Measurements from ENCODE around the gene ACSL4. TPM values are rescaled to one million over a fixed set of nuclear protein-coding genes. Genes with fewer than 3 reads are reported as not detected.

ACSL4 gene
- polyA plus RNA-seq, 1 donor from 2014 or later = 101 TPM

DNA sequence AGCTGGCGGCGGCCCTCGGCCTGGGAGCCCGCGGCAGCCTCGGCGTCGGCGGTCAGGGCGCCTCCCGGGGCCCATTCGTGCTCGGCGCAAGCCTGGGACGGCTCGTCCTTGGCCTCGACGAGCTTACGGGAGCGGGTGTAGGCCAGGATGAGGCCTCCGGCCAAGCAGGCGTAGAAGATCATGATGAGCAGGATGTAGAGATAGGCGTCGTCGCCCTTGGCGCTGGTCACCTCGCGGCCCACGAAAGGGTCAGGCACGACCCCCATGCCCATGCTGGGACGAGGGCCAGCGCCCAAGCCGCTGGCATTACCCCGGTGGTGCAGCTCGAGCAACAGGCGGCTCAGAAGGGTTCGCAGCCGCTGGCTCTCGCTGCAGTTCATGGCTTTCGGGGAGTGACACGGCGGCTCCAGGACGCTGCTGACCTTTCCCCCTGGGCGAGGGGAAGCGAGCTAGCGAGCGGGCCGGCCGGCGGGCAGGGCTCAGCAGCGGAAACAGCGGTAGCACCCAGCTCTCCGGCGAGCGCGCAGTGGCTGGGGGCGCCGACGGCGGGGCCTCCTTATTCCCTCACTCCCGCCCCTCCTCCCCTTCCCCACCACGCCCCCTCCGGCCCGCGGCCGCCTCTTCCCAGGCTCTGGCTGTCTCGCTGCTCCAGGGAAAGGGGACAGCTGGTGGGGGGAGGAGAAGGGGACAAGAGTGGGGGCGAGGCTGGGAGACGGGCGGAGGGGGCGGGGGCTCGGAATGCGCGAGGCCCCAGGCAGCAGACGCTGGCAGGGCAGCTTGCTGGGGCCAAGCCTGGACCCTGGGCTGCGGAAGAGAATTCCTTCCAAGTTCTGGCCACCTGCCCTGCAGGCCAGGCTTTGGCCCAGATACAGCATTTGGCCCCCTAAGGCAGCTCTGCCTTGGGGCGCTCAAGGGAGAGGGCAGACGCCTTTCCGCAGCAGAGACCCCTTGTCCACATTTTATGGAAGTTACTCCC is 108.1 kb downstream of the ACSL4 start, which contains the start of gene KCNE5:
TSS of gene KCNE5 (minus strand) at position 532 of the 976 bp plus-strand sequence. CDS start at position 380, 152 bp downstream.
- Histone ChIP-seq H2AFZ (ENCODE audit: low read depth, low read length) (no peak within 1 kb of the TSS), H3K79me2 (replicated peaks; ENCODE audit: insufficient read depth, low read length) (no peaks in the 10 kb centered on the region), H3K9me2 (ENCODE audit: insufficient read depth, low read length) (no peaks in the 10 kb centered on the region), H3F3A (ENCODE audit: insufficient read depth, low read length, poor library complexity, severe bottlenecking) (no peaks in the 10 kb centered on the region), H3K9ac (ENCODE audit: low read length) (no peak within 1 kb of the TSS), H3K36me3 (ENCODE audit: insufficient read depth, low read length) (no peaks in the 10 kb centered on the region), H4K20me1 (ENCODE audit: insufficient read depth) (no peaks in the 10 kb centered on the region), H3K27me3 (ENCODE audit: insufficient read depth, low read depth, low read length) (no peaks in the 10 kb centered on the region), H3K9me3 (ENCODE audit: low read length) (no peaks in the 10 kb centered on the region), H3K4me3 (ENCODE audit: low read length) (no peak within 1 kb of the TSS), H3K27ac (ENCODE audit: low read length) (no peak within 1 kb of the TSS), H3K4me2 (ENCODE audit: low read length) (no peak within 1 kb of the TSS)
- TF ChIP-seq SMC3 (conservative IDR thresholded peaks at IDR 0.05; ENCODE audit: poor library complexity) (no peak), EZH2 (IDR thresholded peaks at IDR 0.05; ENCODE audit: borderline replicate concordance, insufficient read depth, low read length, poor library complexity, severe bottlenecking) (no peak), MXI1 (conservative IDR thresholded peaks at IDR 0.05; ENCODE audit: poor library complexity, severe bottlenecking) (no peak), EP300 (conservative IDR thresholded peaks at IDR 0.05; ENCODE audit: poor library complexity, severe bottlenecking) (no peak), POLR2AphosphoS5 (IDR thresholded peaks at IDR 0.05) (no peak), TAF1 (IDR thresholded peaks at IDR 0.05; ENCODE audit: low read depth) (no peak), RAD21 (conservative IDR thresholded peaks at IDR 0.05) (no peak)
- TF ChIP-seq, protein P1, sequence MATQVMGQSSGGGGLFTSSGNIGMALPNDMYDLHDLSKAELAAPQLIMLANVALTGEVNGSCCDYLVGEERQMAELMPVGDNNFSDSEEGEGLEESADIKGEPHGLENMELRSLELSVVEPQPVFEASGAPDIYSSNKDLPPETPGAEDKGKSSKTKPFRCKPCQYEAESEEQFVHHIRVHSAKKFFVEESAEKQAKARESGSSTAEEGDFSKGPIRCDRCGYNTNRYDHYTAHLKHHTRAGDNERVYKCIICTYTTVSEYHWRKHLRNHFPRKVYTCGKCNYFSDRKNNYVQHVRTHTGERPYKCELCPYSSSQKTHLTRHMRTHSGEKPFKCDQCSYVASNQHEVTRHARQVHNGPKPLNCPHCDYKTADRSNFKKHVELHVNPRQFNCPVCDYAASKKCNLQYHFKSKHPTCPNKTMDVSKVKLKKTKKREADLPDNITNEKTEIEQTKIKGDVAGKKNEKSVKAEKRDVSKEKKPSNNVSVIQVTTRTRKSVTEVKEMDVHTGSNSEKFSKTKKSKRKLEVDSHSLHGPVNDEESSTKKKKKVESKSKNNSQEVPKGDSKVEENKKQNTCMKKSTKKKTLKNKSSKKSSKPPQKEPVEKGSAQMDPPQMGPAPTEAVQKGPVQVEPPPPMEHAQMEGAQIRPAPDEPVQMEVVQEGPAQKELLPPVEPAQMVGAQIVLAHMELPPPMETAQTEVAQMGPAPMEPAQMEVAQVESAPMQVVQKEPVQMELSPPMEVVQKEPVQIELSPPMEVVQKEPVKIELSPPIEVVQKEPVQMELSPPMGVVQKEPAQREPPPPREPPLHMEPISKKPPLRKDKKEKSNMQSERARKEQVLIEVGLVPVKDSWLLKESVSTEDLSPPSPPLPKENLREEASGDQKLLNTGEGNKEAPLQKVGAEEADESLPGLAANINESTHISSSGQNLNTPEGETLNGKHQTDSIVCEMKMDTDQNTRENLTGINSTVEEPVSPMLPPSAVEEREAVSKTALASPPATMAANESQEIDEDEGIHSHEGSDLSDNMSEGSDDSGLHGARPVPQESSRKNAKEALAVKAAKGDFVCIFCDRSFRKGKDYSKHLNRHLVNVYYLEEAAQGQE (IDR thresholded peaks at IDR 0.05; ENCODE audit: borderline replicate concordance) = no peak
- TF ChIP-seq, protein P2, sequence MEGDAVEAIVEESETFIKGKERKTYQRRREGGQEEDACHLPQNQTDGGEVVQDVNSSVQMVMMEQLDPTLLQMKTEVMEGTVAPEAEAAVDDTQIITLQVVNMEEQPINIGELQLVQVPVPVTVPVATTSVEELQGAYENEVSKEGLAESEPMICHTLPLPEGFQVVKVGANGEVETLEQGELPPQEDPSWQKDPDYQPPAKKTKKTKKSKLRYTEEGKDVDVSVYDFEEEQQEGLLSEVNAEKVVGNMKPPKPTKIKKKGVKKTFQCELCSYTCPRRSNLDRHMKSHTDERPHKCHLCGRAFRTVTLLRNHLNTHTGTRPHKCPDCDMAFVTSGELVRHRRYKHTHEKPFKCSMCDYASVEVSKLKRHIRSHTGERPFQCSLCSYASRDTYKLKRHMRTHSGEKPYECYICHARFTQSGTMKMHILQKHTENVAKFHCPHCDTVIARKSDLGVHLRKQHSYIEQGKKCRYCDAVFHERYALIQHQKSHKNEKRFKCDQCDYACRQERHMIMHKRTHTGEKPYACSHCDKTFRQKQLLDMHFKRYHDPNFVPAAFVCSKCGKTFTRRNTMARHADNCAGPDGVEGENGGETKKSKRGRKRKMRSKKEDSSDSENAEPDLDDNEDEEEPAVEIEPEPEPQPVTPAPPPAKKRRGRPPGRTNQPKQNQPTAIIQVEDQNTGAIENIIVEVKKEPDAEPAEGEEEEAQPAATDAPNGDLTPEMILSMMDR (IDR thresholded peaks at IDR 0.05; ENCODE audit: poor library complexity, severe bottlenecking) = no peak

DNA sequence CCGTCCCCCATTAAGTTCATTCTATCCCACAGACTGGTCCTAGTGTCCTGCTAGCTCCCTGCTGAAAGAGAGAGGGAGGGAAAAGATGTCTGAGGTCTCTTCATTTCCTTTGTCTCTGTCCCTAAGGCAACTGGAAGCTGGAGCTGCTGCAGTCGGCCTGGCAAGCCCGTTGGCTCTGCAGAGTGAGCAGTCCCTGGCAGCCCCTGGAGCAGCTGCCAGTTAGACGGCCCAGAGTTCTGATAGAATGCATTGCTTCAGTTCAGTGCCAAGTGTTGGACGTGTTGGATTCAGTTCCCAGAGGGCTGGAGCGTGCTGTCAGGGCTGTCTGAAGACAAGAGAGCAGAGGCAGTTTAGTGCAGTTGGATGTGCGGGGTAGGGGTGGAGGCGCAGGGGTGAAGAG is 109.1 kb downstream of the ACSL4 start:
- Histone ChIP-seq H3K27ac (ENCODE audit: low read length) (no peak overlapping the region), H3K4me2 (ENCODE audit: low read length) (no peak overlapping the region), H3K9me2 (ENCODE audit: insufficient read depth, low read length) (no peaks in the 10 kb centered on the region), H3K4me3 (ENCODE audit: low read length) (no peak overlapping the region), H3K79me2 (replicated peaks; ENCODE audit: insufficient read depth, low read length) (no peaks in the 10 kb centered on the region), H3K27me3 (ENCODE audit: insufficient read depth, low read depth, low read length) (no peaks in the 10 kb centered on the region), H3K9me3 (ENCODE audit: low read length) (no peaks in the 10 kb centered on the region), H2AFZ (ENCODE audit: low read depth, low read length) (no peak overlapping the region), H4K20me1 (ENCODE audit: insufficient read depth) (no peaks in the 10 kb centered on the region), H3K36me3 (ENCODE audit: insufficient read depth, low read length) (no peaks in the 10 kb centered on the region), H3F3A (ENCODE audit: insufficient read depth, low read length, poor library complexity, severe bottlenecking) (no peaks in the 10 kb centered on the region), H3K9ac (ENCODE audit: low read length) (no peak overlapping the region)
- TF ChIP-seq MXI1 (conservative IDR thresholded peaks at IDR 0.05; ENCODE audit: poor library complexity, severe bottlenecking) (no peak), POLR2AphosphoS5 (IDR thresholded peaks at IDR 0.05) (no peak), SMC3 (conservative IDR thresholded peaks at IDR 0.05; ENCODE audit: poor library complexity) (no peak), RAD21 (conservative IDR thresholded peaks at IDR 0.05) (no peak), TAF1 (IDR thresholded peaks at IDR 0.05; ENCODE audit: low read depth) (no peak), EZH2 (IDR thresholded peaks at IDR 0.05; ENCODE audit: borderline replicate concordance, insufficient read depth, low read length, poor library complexity, severe bottlenecking) (no peak)
- TF ChIP-seq, protein P2 (IDR thresholded peaks at IDR 0.05; ENCODE audit: poor library complexity, severe bottlenecking) = no peak
- TF ChIP-seq, protein P1 (IDR thresholded peaks at IDR 0.05; ENCODE audit: borderline replicate concordance) = no peak
